Naive thymus-derived CD4-positive, alpha-beta T cell (primary cell): Measurements from ENCODE around the gene SHB. TPM values are rescaled to one million over a fixed set of nuclear protein-coding genes. Genes with fewer than 3 reads are reported as not detected.

Experiments used
- ATAC-seq: fragments of 150-1000 bp; cut with Tn5 transposase; 2 replicates; pipeline ENCODE4 v1.10.0; 2021; ENCODE audit warnings: mild to moderate bottlenecking, moderate library complexity
- CTCF ChIA-PET: fragments of 350-600 bp; sonication (Branson Sonifier 250); formaldehyde crosslinking; loops from one replicate; lab custom pipeline; 2021; ENCODE audit warnings: antibody characterized with exemption; lab: Charles Lee
- POLR2A ChIA-PET: fragments of 350-600 bp; sonication (Branson Sonifier 250); formaldehyde crosslinking; loops from one replicate; lab custom pipeline; 2021; ENCODE audit warnings: antibody characterized with exemption, inconsistent platforms; lab: Charles Lee
- DNase-seq, 9 donors: peaks; one replicate each; pipeline versions ENCODE4 v3.0.0 to v3.0.0-alpha.2; 2020 to 2022; ENCODE audit warnings: mixed read lengths in 1 of 9
- H3K27ac ChIP-seq: one replicate; pipeline ENCODE4 v1.7.0; 2013; ENCODE audit warnings: mild to moderate bottlenecking, low read depth, low read length, moderate library complexity
- H3K27me3 ChIP-seq, 2 donors: one replicate each; pipeline ENCODE4 v1.7.0; 2013; ENCODE audit warnings: low read length in 2 of 2, mild to moderate bottlenecking in 2 of 2, moderate library complexity in 2 of 2; ENCODE audit not compliant: control insufficient read depth in 2 of 2, insufficient read depth in 2 of 2
- H3K36me3 ChIP-seq, 3 experiments: 1 replicate in 2 of 3; 2 replicates in 1 of 3; pipeline ENCODE4 v1.7.0; 2013; ENCODE audit warnings: low read length in 3 of 3, mild to moderate bottlenecking in 3 of 3, moderate library complexity in 1 of 3; ENCODE audit not compliant: insufficient read depth in 3 of 3, control insufficient read depth in 2 of 3
- H3K4me1 ChIP-seq, 2 donors: one replicate each; pipeline ENCODE4 v1.7.0; 2013; ENCODE audit warnings: low read length in 2 of 2, mild to moderate bottlenecking in 2 of 2, moderate library complexity in 1 of 2; ENCODE audit not compliant: control insufficient read depth in 2 of 2, insufficient read depth in 2 of 2
- H3K4me3 ChIP-seq: 2 replicates; pipeline ENCODE4 v1.7.0; 2013; ENCODE audit warnings: mild to moderate bottlenecking, low read length
- H3K9me3 ChIP-seq, 3 experiments: 1 replicate in 2 of 3; 2 replicates in 1 of 3; pipeline ENCODE4 v1.7.0; 2013; ENCODE audit warnings: low read length in 3 of 3; ENCODE audit not compliant: control insufficient read depth in 2 of 3
- H3K27ac Mint-ChIP-seq, 9 donors: one replicate each; pipeline ENCODE4 v1.8.0; 2020 to 2022; ENCODE audit warnings: mixed read lengths in 9 of 9, mild to moderate bottlenecking in 8 of 9, moderate library complexity in 5 of 9, inconsistent platforms in 2 of 9
- H3K27me3 Mint-ChIP-seq, 5 donors: one replicate each; pipeline ENCODE4 v1.8.0; 2021 to 2022; ENCODE audit warnings: mixed read lengths in 5 of 5, mild to moderate bottlenecking in 1 of 5
- H3K36me3 Mint-ChIP-seq, 5 donors: one replicate each; pipeline ENCODE4 v1.8.0; 2020 to 2022; ENCODE audit warnings: mixed read lengths in 5 of 5, mild to moderate bottlenecking in 3 of 5, inconsistent platforms in 1 of 5
- H3K4me1 Mint-ChIP-seq, 7 donors: one replicate each; pipeline ENCODE4 v1.8.0; 2020 to 2022; ENCODE audit warnings: mixed read lengths in 7 of 7, mild to moderate bottlenecking in 3 of 7, inconsistent platforms in 1 of 7
- H3K4me3 Mint-ChIP-seq, 10 donors: one replicate each; pipeline ENCODE4 v1.8.0; 2020 to 2022; ENCODE audit warnings: mild to moderate bottlenecking in 10 of 10, mixed read lengths in 10 of 10, moderate library complexity in 6 of 10, inconsistent platforms in 2 of 10
- H3K9me3 Mint-ChIP-seq, 11 donors: one replicate each; pipeline ENCODE4 v1.8.0; 2020 to 2022; ENCODE audit warnings: mixed read lengths in 11 of 11, mild to moderate bottlenecking in 4 of 11, inconsistent platforms in 1 of 11, moderate library complexity in 1 of 11
- intact Hi-C, 2 donors: fragments of 100-400 bp; cut with micrococcal nuclease; formaldehyde crosslinking; loops; one replicate each; pipeline ENCODE4 v1.15.1; 2023
- polyA plus RNA-seq, 2 donors: library from polyadenylated mRNA; unstranded; fragments of 300-500 nt; fragmentation: Illumina TruSeq; gene quantifications; one replicate each; pipeline ENCODE4 v1.2.3, GENCODE V29; 2021
- total RNA-seq, 6 experiments: library from RNA in 5 of 6; stranded (reverse) in 5 of 6; gene quantifications; 1 replicate in 5 of 6; 2 replicates in 1 of 6; pipeline ENCODE4 v1.2.3 and lab custom pipeline; 2021 to 2026

The SHB gene
- total and polyA plus RNA-seq, 7 experiments from 2014 or later, result 0.15 to 2.0 (median 0.68) TPM

- ChIA-PET POLR2A (no interaction called here), CTCF (no interaction called here)
- no peaks in the 10 kb centered on the region for H3K4me1 ChIP-seq
- Mint-ChIP-seq H3K36me3 (no peaks in the 10 kb centered on the region), H3K27ac (no peak overlapping the region), H3K27me3 (peaks cover 0 to 4% (median 0%) of the 10 kb centered on the region in 5 donors), H3K4me1 (peaks cover 0 to 4% (median 0%) of the 10 kb centered on the region in 7 donors), H3K9me3 (no peaks in the 10 kb centered on the region), H3K4me3 (no peak overlapping the region)
- ATAC-seq, result no peak
- H3K4me3 ChIP-seq, result no peak overlapping the region
- H3K36me3 ChIP-seq, result no peaks in the 10 kb centered on the region
- H3K27me3 ChIP-seq, result no peaks in the 10 kb centered on the region
- intact Hi-C loops, result no loop called here
- no peaks in the 10 kb centered on the region for H3K9me3 ChIP-seq
- DNase-seq, result no peak
- no peak overlapping the region for H3K27ac ChIP-seq
Measured at GRCh38 chr9:37971108-37971459, 97.9 kb downstream of the SHB start.

DNA sequence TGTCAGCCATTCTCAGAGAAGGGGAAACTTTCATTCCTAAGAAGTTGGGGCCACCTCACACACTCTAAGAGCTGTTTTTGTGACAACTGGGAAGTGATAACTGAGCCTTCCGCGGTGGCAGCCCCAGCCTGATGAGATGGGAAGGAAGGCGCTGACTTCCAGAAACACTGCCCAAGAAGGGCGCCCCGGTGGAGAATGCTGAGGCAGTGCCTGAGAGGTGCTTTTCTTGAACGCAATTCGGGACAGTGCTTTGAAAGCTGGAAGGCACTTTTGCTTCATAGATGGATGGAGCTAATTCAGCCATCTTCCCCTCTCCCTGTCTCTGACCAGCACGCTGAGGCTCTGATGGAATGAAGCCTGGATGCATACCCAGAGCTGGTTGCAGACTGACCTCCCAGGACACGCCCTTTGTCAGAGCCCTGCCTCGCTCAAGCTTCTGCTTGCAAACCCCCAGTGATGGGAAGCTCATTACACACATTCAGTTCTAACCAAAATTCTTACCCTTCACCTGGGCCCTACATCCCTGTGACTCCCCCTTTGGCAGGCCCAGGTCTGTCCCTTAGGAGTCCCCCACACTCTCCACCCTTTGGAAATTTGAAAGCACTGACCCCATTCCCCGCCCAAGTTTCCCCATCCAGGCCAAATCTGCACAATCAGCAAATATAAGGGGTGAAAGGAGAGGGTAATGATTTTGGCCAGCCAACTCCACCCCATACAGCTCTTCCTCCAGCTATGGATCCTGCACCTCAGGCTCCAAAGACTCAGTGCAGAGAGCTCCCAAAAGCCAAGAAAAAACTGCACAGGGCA, 98.5 kb downstream of the SHB start:
- H3K27ac Mint-ChIP-seq, result no peak overlapping the region
- H3K36me3 Mint-ChIP-seq, result no peaks in the 10 kb centered on the region
- no peak for ATAC-seq
- H3K4me1 Mint-ChIP-seq, result peaks cover 0 to 4% (median 0%) of the 10 kb centered on the region in 7 donors
- no peak overlapping the region for H3K4me3 Mint-ChIP-seq
- Histone ChIP-seq H3K27ac (no peak overlapping the region), H3K36me3 (no peaks in the 10 kb centered on the region), H3K4me3 (no peak overlapping the region), H3K4me1 (no peaks in the 10 kb centered on the region), H3K27me3 (no peaks in the 10 kb centered on the region), H3K9me3 (no peaks in the 10 kb centered on the region)
- intact Hi-C loops, result no loop called here
- ChIA-PET POLR2A (no interaction called here), CTCF (no interaction called here)
- H3K9me3 Mint-ChIP-seq, result no peaks in the 10 kb centered on the region
- DNase-seq, result no peak
- H3K27me3 Mint-ChIP-seq, result peaks cover 0 to 4% (median 0%) of the 10 kb centered on the region in 5 donors

GRCh38 chr9:37969558-37970300, 99.3 kb downstream of the SHB start:
- no peak for ATAC-seq
- DNase-seq, result no peak

GRCh38 chr9:37969130-37969529, 99.9 kb downstream of the SHB start:
- no peak for ATAC-seq
- Mint-ChIP-seq H3K9me3 (no peaks in the 10 kb centered on the region), H3K27ac (no peak overlapping the region), H3K36me3 (no peaks in the 10 kb centered on the region), H3K4me1 (peaks cover 0 to 9% (median 0%) of the 10 kb centered on the region in 7 donors), H3K27me3 (peaks cover 0 to 4% (median 0%) of the 10 kb centered on the region in 5 donors), H3K4me3 (no peak overlapping the region)
- Histone ChIP-seq H3K27ac (no peak overlapping the region), H3K36me3 (no peaks in the 10 kb centered on the region), H3K4me3 (no peak overlapping the region), H3K27me3 (no peaks in the 10 kb centered on the region), H3K9me3 (no peaks in the 10 kb centered on the region), H3K4me1 (no peaks in the 10 kb centered on the region)
- ChIA-PET POLR2A (no interaction called here), CTCF (no interaction called here)
- intact Hi-C loops, result no loop called here
- DNase-seq, result no peak

More at GRCh38 chr9:37969558-37970300, 99.3 kb downstream of the SHB start:
- intact Hi-C loops, result no loop called here
- Histone ChIP-seq H3K27me3 (no peaks in the 10 kb centered on the region), H3K36me3 (no peaks in the 10 kb centered on the region), H3K27ac (no peak overlapping the region), H3K4me3 (no peak overlapping the region), H3K9me3 (no peaks in the 10 kb centered on the region), H3K4me1 (no peaks in the 10 kb centered on the region)
- Mint-ChIP-seq H3K36me3 (no peaks in the 10 kb centered on the region), H3K4me1 (peaks cover 0 to 8% (median 0%) of the 10 kb centered on the region in 7 donors), H3K9me3 (no peaks in the 10 kb centered on the region), H3K27me3 (peaks cover 0 to 4% (median 0%) of the 10 kb centered on the region in 5 donors), H3K27ac (no peak overlapping the region), H3K4me3 (no peak overlapping the region)
- CTCF ChIA-PET, result no interaction called here
- POLR2A ChIA-PET, result no interaction called here

DNA sequence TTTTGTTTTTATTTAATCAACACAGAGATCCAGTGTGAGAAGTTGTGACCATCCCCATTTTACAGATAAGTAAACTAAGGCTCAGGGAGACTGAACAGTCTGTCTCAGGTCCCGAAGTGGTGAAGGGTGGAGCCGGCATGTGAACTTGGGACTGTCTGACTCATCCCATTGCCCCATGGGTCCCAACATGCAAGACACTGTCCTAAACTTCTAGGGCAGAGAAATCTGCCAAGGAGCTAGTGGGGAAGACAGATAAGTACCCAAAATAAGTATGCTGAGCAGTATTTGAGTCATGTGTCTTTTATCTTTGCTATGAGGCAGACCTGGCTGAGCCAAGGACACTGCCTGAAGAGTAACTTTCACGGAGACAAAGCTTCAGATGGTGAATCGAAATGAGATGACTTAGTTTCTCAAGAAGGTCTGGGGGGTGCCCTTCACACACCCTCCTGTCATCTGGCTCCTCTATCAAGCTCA, 100.8 kb downstream of the SHB start:
- Histone ChIP-seq H3K4me1 (no peaks in the 10 kb centered on the region), H3K9me3 (no peaks in the 10 kb centered on the region), H3K4me3 (no peak overlapping the region), H3K27ac (no peak overlapping the region), H3K36me3 (no peaks in the 10 kb centered on the region), H3K27me3 (no peaks in the 10 kb centered on the region)
- ATAC-seq (no peak), DNase-seq (no peak)
- ChIA-PET CTCF (no interaction called here), POLR2A (no interaction called here)
- Mint-ChIP-seq H3K36me3 (no peaks in the 10 kb centered on the region), H3K4me1 (peaks cover 0 to 9% (median 0%) of the 10 kb centered on the region in 7 donors), H3K9me3 (no peaks in the 10 kb centered on the region), H3K27me3 (peaks cover 0 to 4% (median 0%) of the 10 kb centered on the region in 5 donors), H3K27ac (no peak overlapping the region), H3K4me3 (no peak overlapping the region)
- intact Hi-C loops, result no loop called here

DNA sequence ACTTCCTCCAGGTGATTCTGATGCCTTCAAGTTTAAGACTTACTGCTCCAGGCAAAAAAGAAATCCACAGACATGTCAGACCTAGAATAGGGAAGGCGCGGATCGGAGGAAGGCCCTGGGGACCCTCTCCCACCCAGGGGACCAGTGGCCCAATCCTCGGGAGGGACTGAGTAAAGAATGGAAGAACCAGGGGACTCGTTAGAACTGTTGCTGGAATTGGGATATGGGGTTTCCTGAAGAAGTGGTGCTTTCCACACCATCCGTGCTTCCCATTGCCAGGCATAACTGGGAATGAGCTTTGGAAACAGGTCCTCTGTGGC, 101.3 kb downstream of the SHB start:
- ChIA-PET POLR2A (no interaction called here), CTCF (no interaction called here)
- Histone ChIP-seq H3K4me1 (no peaks in the 10 kb centered on the region), H3K9me3 (no peaks in the 10 kb centered on the region), H3K27ac (no peak overlapping the region), H3K27me3 (no peaks in the 10 kb centered on the region), H3K4me3 (no peak overlapping the region), H3K36me3 (no peaks in the 10 kb centered on the region)
- Mint-ChIP-seq H3K4me3 (no peak overlapping the region), H3K9me3 (no peaks in the 10 kb centered on the region), H3K27ac (no peak overlapping the region), H3K27me3 (peaks cover 0 to 4% (median 0%) of the 10 kb centered on the region in 5 donors), H3K36me3 (no peaks in the 10 kb centered on the region), H3K4me1 (peaks cover 0 to 9% (median 0%) of the 10 kb centered on the region in 7 donors)
- intact Hi-C loops, result no loop called here
- DNase-seq (no peak), ATAC-seq (no peak)
